Activated naive CD8-positive, alpha-beta T cell treated with anti-CD3 and anti-CD28 coated beads, Interleukin-2, amount 50 U/mL, for 16 hours (primary cell): ENCODE results near the gene FGFRL1.

Experiments
- DNase-seq: peaks from one replicate; pipeline ENCODE4 v3.0.0-alpha.2; 2020; ENCODE audit warnings: low read depth, low spot score

The FGFRL1 gene

GRCh38 chr4:1022739-1023066 lies 11.3 kb downstream of the FGFRL1 start:
- DNase-seq = no peak

GRCh38 chr4:1023075-1023640 lies 11.7 kb downstream of the FGFRL1 start:
- DNase-seq = no peak

GRCh38 chr4:1023895-1024740 lies 12.7 kb downstream of the FGFRL1 start:
- DNase-seq = no peak

GRCh38 chr4:1024882-1025545 lies 13.6 kb downstream of the FGFRL1 start:
- DNase-seq = no peak

- no peak for DNase-seq
Observed at GRCh38 chr4:1026115-1026514, 14.7 kb downstream of the FGFRL1 start.

- no peak for DNase-seq
Observed at GRCh38 chr4:1027219-1027914, 15.9 kb downstream of the FGFRL1 start.

- DNase-seq = no peak
Observed at GRCh38 chr4:1027915-1028238, 16.5 kb downstream of the FGFRL1 start.

- no peak for DNase-seq
Observed at GRCh38 chr4:1028574-1029220, 17.3 kb downstream of the FGFRL1 start.

- DNase-seq = no peak
Observed at GRCh38 chr4:1029529-1029928, 18.1 kb downstream of the FGFRL1 start.

- DNase-seq = no peak
Observed at GRCh38 chr4:1030031-1030430, 18.6 kb downstream of the FGFRL1 start.

GRCh38 chr4:1030559-1030958 lies 19.1 kb downstream of the FGFRL1 start:
- no peak for DNase-seq

- DNase-seq = no peak
Observed at GRCh38 chr4:1031346-1031745, 19.9 kb downstream of the FGFRL1 start.

- no peak for DNase-seq
Observed at GRCh38 chr4:1031956-1032795, 20.8 kb downstream of the FGFRL1 start.

- DNase-seq = no peak
Observed at GRCh38 chr4:1032861-1033260, 21.4 kb downstream of the FGFRL1 start.

GRCh38 chr4:1033840-1034551 lies 22.6 kb downstream of the FGFRL1 start:
- no peak for DNase-seq

- no peak for DNase-seq
Observed at GRCh38 chr4:1035510-1035909, 24.1 kb downstream of the FGFRL1 start.

- no peak for DNase-seq
Observed at GRCh38 chr4:1036095-1036494, 24.7 kb downstream of the FGFRL1 start.

- DNase-seq = no peak
Observed at GRCh38 chr4:1036976-1037810, 25.8 kb downstream of the FGFRL1 start.

- DNase-seq = no peak
Observed at GRCh38 chr4:1038948-1039492, 27.6 kb downstream of the FGFRL1 start.
